IPS-20b (cell line): ENCODE results near the gene CARM1.
"Not testable (repeated sequence)": the region's sequence is repeated elsewhere in the genome, so short reads cannot be mapped to it uniquely, and the experiment has no call there.

ENCODE experiments used
- H3K27ac ChIP-seq: one replicate; pipeline ENCODE4 v1.5.1; 2013; ENCODE audit warnings: low read length
- H3K27me3 ChIP-seq: 2 replicates; pipeline ENCODE4 v1.6.1; 2013; ENCODE audit warnings: mild to moderate bottlenecking, low read length, inconsistent platforms; ENCODE audit not compliant: insufficient read depth
- H3K36me3 ChIP-seq: 2 replicates; pipeline ENCODE4 v1.6.1; 2013; ENCODE audit warnings: low read depth, mild to moderate bottlenecking, inconsistent platforms, low read length, moderate library complexity; ENCODE audit not compliant: insufficient read depth
- H3K4me1 ChIP-seq: 2 replicates; pipeline ENCODE4 v1.6.1; 2013; ENCODE audit warnings: mild to moderate bottlenecking, control low read depth, inconsistent platforms, low read length, moderate library complexity; ENCODE audit not compliant: insufficient read depth
- H3K4me3 ChIP-seq: 2 replicates; pipeline ENCODE4 v1.5.1; 2013; ENCODE audit warnings: mild to moderate bottlenecking, low read length, inconsistent platforms
- H3K9ac ChIP-seq: 2 replicates; pipeline ENCODE4 v1.6.1; 2013; ENCODE audit warnings: low read depth, mild to moderate bottlenecking, inconsistent platforms, low read length, moderate library complexity
- H3K9me3 ChIP-seq: 2 replicates; pipeline ENCODE4 v1.6.1; 2013; ENCODE audit warnings: mild to moderate bottlenecking, low read depth, low read length, inconsistent platforms; ENCODE audit not compliant: insufficient read depth

Gene CARM1

DNA sequence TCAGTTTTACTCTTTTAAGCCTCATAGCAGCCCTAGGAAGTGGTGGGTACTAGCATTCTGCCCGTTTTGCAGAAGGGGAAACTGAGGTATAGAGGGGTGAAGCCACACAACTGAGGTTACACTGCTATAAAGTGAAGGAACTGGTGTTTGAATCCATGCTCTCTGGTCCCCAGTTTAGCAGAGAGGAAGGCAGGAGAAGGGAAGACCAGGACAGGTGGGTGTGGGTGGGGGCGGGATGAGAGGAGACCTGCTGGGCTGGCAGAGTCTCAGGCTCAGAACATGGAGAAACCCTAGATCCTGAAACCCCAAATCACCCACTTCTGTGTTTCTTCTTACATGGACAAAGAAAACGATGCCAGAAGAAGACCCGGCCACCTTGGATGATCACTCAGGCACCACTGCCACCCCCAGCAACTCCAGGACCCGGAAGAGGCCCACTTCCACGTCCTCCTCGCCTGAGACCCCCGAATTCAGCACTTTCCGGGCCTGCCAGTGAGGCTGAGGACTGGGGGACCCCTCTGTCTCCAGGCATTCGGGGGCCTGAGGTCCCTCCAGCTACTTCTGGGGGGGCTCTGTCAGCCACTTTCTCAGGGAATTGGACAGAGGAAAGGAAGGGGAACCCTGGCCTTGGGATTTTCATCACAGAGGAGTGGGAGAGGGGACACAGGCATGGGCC is 2.3 kb upstream of the CARM1 start:
- Histone ChIP-seq H3K4me1 (peaks cover 6% of the 10 kb centered on the region; the same call in 1 of the 2 replicates), H3K27me3 (no peaks in the 10 kb centered on the region), H3K4me3 (no peak overlapping the region), H3K9ac (no peak overlapping the region), H3K27ac (no peak overlapping the region), H3K36me3 (no peaks in the 10 kb centered on the region), H3K9me3 (no peaks in the 10 kb centered on the region)

GRCh38 chr19:10869872-10870311 is 1.5 kb upstream of the CARM1 start:
- H3K4me3 ChIP-seq, H3K36me3 ChIP-seq, H3K27ac ChIP-seq, H3K4me1 ChIP-seq, H3K9me3 ChIP-seq, H3K27me3 ChIP-seq: not testable (repeated sequence)
- H3K9ac ChIP-seq: peak overlapping the region; percentile 85; the same call in 1 of the 2 replicates

DNA sequence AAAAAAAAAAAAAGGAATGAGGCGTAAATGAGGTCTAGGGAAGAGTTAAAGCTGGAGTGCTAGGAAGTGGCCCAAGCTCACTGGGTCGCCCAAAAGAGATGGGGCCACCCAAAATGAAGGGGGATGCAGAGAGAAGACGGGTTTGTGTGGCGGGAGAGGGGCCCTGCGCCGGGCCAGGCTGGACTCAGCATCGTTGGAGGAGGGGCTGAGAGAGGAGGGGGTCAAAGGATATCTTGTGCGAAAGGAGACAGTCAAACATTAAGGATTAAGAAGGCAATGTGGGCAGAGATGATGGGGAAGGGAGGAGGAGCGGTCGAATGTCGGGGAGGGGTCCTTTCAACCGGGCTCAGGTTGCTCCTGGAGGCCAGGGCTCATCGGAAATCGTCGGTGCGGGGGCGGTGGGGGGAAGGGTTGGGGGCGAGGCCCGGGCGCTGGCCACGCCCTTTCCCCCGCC is 825 bp upstream of the CARM1 start:
- Histone ChIP-seq H3K4me3 (peak overlapping the region; percentile 64), H3K4me1 (peaks cover 6% of the 10 kb centered on the region; the same call in 1 of the 2 replicates), H3K9ac (peak overlapping the region; percentile 85; the same call in 1 of the 2 replicates), H3K36me3 (no peaks in the 10 kb centered on the region), H3K27ac (peak overlapping the region; percentile 59), H3K27me3 (no peaks in the 10 kb centered on the region), H3K9me3 (no peaks in the 10 kb centered on the region)

DNA sequence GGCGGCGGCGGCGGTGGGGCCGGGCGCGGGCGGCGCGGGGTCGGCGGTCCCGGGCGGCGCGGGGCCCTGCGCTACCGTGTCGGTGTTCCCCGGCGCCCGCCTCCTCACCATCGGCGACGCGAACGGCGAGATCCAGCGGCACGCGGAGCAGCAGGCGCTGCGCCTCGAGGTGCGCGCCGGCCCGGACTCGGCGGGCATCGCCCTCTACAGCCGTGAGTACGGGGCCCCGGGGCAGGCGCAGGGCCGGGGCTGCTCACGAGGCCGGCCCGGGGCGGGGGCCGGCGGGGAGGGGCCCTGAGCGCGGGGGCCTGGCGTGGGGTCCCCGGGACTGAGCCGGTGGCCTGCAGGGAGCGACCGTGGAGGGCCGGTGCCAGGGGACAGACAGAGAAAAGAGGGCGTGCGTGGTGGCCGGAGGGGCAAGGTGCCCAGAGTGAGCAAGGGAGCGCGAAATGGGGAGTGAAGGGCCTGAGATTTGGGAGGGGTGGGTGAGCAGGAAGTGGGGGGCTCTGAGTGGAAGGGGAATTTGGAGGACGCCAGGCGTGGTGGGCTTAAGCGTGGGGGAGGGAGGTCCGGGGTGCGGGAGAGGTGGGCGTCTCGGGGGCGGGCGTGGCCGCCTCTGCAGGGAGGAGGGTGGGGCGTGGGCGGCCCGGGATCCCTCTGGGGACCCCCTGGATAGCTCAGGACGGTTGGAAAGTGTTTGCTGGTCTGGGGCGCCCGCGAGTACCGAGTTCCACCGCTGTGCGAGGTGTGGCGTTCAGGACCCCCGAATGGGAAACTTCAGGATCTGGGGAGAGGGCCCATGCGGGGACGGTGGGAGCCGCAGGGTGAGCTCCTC is 575 bp downstream of the CARM1 start:
- no peaks in the 10 kb centered on the region for H3K36me3 ChIP-seq
- peaks cover 6% of the 10 kb centered on the region; the same call in 1 of the 2 replicates for H3K4me1 ChIP-seq
- H3K9me3 ChIP-seq: no peaks in the 10 kb centered on the region
- H3K9ac ChIP-seq: peak overlapping the region; percentile 89
- H3K27me3 ChIP-seq: no peaks in the 10 kb centered on the region
- peak overlapping the region; percentile 89 for H3K4me3 ChIP-seq
- H3K27ac ChIP-seq: peak overlapping the region; percentile 36

DNA sequence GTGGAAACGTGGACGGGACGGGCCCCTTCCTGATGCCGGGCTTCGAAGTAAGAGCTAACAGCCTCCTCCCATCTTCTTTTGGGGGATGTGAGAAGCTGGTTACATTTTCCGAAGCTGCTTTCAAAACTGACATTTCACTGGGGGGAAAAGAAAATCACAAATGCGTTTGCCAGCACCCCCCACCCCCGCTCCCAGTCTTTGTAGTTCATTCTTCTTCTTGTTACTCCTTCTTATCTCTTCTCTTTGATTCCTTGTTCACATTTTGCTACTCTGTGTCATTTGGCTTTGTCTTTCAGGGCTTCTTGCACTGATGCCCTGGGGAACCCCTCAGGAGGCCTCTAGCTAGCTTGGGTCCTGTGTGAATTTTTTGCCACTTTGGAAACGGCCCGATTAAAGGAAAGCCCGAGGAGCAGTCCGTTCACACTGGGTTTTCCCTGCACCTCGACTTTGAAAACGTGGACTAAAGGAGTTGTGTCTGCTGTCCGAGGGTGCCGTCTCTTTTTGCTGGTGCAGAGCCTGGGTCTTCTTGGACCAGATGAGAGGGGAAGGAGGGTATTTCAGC is 1.3 kb downstream of the CARM1 start:
- no peak overlapping the region for H3K27ac ChIP-seq
- peak overlapping the region; percentile 89 for H3K4me3 ChIP-seq
- H3K9ac ChIP-seq: peak overlapping the region; percentile 89
- no peaks in the 10 kb centered on the region for H3K27me3 ChIP-seq
- no peaks in the 10 kb centered on the region for H3K36me3 ChIP-seq
- H3K9me3 ChIP-seq: no peaks in the 10 kb centered on the region
- H3K4me1 ChIP-seq: peaks cover 6% of the 10 kb centered on the region; the same call in 1 of the 2 replicates

GRCh38 chr19:10874024-10874423 is 2.7 kb downstream of the CARM1 start:
- Histone ChIP-seq H3K4me1 (peaks cover 6% of the 10 kb centered on the region; the same call in 1 of the 2 replicates), H3K27me3 (no peaks in the 10 kb centered on the region), H3K4me3 (no peak overlapping the region), H3K9me3 (no peaks in the 10 kb centered on the region), H3K36me3 (no peaks in the 10 kb centered on the region), H3K27ac (no peak overlapping the region), H3K9ac (no peak overlapping the region)

GRCh38 chr19:10876459-10877240 is 5.3 kb downstream of the CARM1 start:
- no peak overlapping the region for H3K4me3 ChIP-seq
- H3K36me3 ChIP-seq: no peaks in the 10 kb centered on the region
- no peak overlapping the region for H3K9ac ChIP-seq
- H3K4me1 ChIP-seq: peaks cover 26% of the 10 kb centered on the region
- no peak overlapping the region for H3K27ac ChIP-seq
- H3K9me3 ChIP-seq: no peaks in the 10 kb centered on the region
- H3K27me3 ChIP-seq: no peaks in the 10 kb centered on the region

- not testable (repeated sequence) for H3K4me3 ChIP-seq, H3K36me3 ChIP-seq, H3K27me3 ChIP-seq, H3K27ac ChIP-seq, H3K9me3 ChIP-seq
- H3K4me1 ChIP-seq: peaks cover 31% of the 10 kb centered on the region
- H3K9ac ChIP-seq: peak overlapping the region; percentile 80; the same call in 1 of the 2 replicates
Observed at GRCh38 chr19:10877608-10878007, 6.3 kb downstream of the CARM1 start.

GRCh38 chr19:10878253-10878652 is 6.9 kb downstream of the CARM1 start:
- Histone ChIP-seq H3K4me1 (peaks cover 26% of the 10 kb centered on the region), H3K9ac (peak overlapping the region; percentile 80; the same call in 1 of the 2 replicates), H3K27ac (peak overlapping the region; percentile 80), H3K4me3 (no peak overlapping the region), H3K9me3 (no peaks in the 10 kb centered on the region), H3K36me3 (no peaks in the 10 kb centered on the region), H3K27me3 (no peaks in the 10 kb centered on the region)

DNA sequence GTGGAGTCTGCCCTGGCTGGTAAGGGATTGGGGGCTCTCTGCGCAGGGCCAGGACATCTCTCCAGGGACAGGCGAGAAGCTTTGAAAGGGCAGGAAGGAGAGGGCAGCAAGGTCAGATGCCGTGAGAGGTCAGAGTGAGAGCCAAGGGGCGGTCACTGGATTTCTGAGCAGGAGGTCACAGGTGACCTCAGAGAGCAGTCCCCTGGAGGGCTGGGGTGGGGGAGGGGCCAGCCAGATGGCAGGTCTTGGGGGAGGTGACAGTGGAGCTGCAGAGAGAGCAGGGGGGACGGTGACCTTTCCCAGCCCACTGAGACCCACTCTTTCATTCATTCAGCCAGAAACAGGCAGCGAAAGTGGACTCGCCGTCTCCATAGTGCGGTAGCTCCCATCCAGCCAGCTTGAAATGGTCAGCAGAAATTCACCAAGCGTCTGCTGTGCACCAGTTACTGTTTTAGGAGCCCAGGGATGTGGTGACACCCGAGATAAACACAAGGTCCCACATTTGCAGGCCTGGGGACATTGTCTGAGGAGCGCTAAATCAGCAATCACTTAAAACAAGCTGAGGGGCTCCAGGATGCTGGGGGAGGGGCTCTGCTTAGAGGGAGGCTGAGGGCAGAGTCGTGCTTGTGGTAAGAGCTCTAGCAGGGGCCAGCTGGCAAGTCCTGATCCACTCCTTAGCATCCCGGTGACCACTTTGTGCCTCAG is 10.2 kb downstream of the CARM1 start:
- Histone ChIP-seq H3K9ac (peak overlapping the region; percentile 63; the same call in 1 of the 2 replicates), H3K4me1 (peaks cover 40% of the 10 kb centered on the region), H3K9me3 (no peaks in the 10 kb centered on the region), H3K4me3 (peak overlapping the region; percentile 34; the same call in 1 of the 2 replicates), H3K27ac (peak overlapping the region; percentile 85), H3K36me3 (no peaks in the 10 kb centered on the region), H3K27me3 (no peaks in the 10 kb centered on the region)
